SK-N-SH treated with all-trans-retinoic acid at 6 μM for 48 hours (cell line): ENCODE measurements around the gene CDKL2.

Experiments used
- ATAC-seq: fragments of 200-7000 bp; cut with Tn5 transposase; 3 replicates; pipeline ENCODE4 v1.9.1; 2020; ENCODE audit warnings: mild to moderate bottlenecking, moderate library complexity
- ARNTL ChIP-seq: fragments of 450-650 bp; formaldehyde crosslinking; IDR thresholded peaks from 2 replicates; pipeline ENCODE4 v1.5.0; 2020; ENCODE audit warnings: low read depth, mild to moderate bottlenecking, moderate library complexity, borderline replicate concordance
- BACH2 ChIP-seq: fragments of 250-450 bp; sonication (Bioruptor Pico); IDR thresholded peaks from 2 replicates; pipeline ENCODE4 v1.9.0; 2021; ENCODE audit warnings: mild to moderate bottlenecking, borderline replicate concordance
- CSDC2 ChIP-seq: fragments of 250-450 bp; sonication (Bioruptor Pico); IDR thresholded peaks from 2 replicates; pipeline ENCODE4 v1.5.0; 2020; ENCODE audit warnings: mild to moderate bottlenecking, moderate library complexity
- CSRNP3 ChIP-seq: fragments of 250-450 bp; sonication (Bioruptor Pico); IDR thresholded peaks from 2 replicates; pipeline ENCODE4 v1.5.1; 2021; ENCODE audit warnings: mild to moderate bottlenecking, moderate library complexity
- ESRRG ChIP-seq: fragments of 250-450 bp; sonication (Bioruptor Pico); IDR thresholded peaks from 2 replicates; pipeline ENCODE4 v1.6.1; 2021; ENCODE audit warnings: mild to moderate bottlenecking
- GLIS3 ChIP-seq: fragments of 250-450 bp; sonication (Bioruptor Pico); IDR thresholded peaks from 2 replicates; pipeline ENCODE4 v1.5.0; 2020; ENCODE audit warnings: mild to moderate bottlenecking, moderate library complexity
- OSR1 ChIP-seq: fragments of 250-450 bp; sonication (Bioruptor Pico); IDR thresholded peaks from 2 replicates; pipeline ENCODE4 v1.8.0; 2022; ENCODE audit warnings: moderate library complexity, mild to moderate bottlenecking, inconsistent platforms
- PPARA ChIP-seq: fragments of 250-450 bp; sonication (Bioruptor Pico); IDR thresholded peaks from 2 replicates; pipeline ENCODE4 v1.5.0; 2020; ENCODE audit warnings: mild to moderate bottlenecking, borderline replicate concordance
- RARB ChIP-seq: fragments of 250-450 bp; sonication (Bioruptor Pico); IDR thresholded peaks from 2 replicates; pipeline ENCODE4 v1.8.0; 2021; ENCODE audit warnings: mild to moderate bottlenecking, moderate library complexity
- SNAI2 ChIP-seq: fragments of 250-450 bp; sonication (Bioruptor Pico); IDR thresholded peaks from 2 replicates; pipeline ENCODE4 v1.5.0; 2020; ENCODE audit warnings: mild to moderate bottlenecking, moderate library complexity
- TCF4 ChIP-seq: fragments of 250-450 bp; sonication (Bioruptor Pico); IDR thresholded peaks from 2 replicates; pipeline ENCODE4 v1.8.0; 2021; ENCODE audit warnings: mild to moderate bottlenecking, moderate library complexity, borderline replicate concordance
- TOX ChIP-seq: fragments of 250-450 bp; sonication (Bioruptor Pico); IDR thresholded peaks from 2 replicates; pipeline ENCODE4 v1.8.0; 2021; ENCODE audit warnings: mild to moderate bottlenecking, moderate library complexity, borderline replicate concordance
- ZC3H10 ChIP-seq: fragments of 250-450 bp; sonication (Bioruptor Pico); IDR thresholded peaks from 2 replicates; pipeline ENCODE4 v1.5.1; 2021; ENCODE audit warnings: mild to moderate bottlenecking, moderate library complexity
- ZFP3 ChIP-seq: fragments of 250-450 bp; sonication (Bioruptor Pico); IDR thresholded peaks from 2 replicates; pipeline ENCODE4 v1.5.0; 2020; ENCODE audit warnings: mild to moderate bottlenecking, moderate library complexity
- ZFP30 ChIP-seq: fragments of 450-650 bp; formaldehyde crosslinking; IDR thresholded peaks from 2 replicates; pipeline ENCODE4 v1.5.0; 2022; ENCODE audit warnings: mild to moderate bottlenecking, moderate library complexity
- ZNF565 ChIP-seq: fragments of 450-650 bp; formaldehyde crosslinking; conservative IDR thresholded peaks from 2 replicates; pipeline ENCODE4 v1.5.0; 2020; ENCODE audit warnings: low read depth, mild to moderate bottlenecking, moderate library complexity
- ZNF70 ChIP-seq: fragments of 450-650 bp; formaldehyde crosslinking; IDR thresholded peaks from 2 replicates; pipeline ENCODE4 v1.5.0; 2020; ENCODE audit warnings: mild to moderate bottlenecking, moderate library complexity
- ZNF8 ChIP-seq: fragments of 450-650 bp; formaldehyde crosslinking; IDR thresholded peaks from 2 replicates; pipeline ENCODE4 v1.5.0; 2020; ENCODE audit warnings: mild to moderate bottlenecking, moderate library complexity
- TF ChIP-seq, protein P1 (sequence below): fragments of 250-450 bp; sonication (Bioruptor Pico); IDR thresholded peaks from 2 replicates; pipeline ENCODE4 v1.5.1; 2020; ENCODE audit warnings: low read depth, mild to moderate bottlenecking, moderate library complexity
- TF ChIP-seq, protein P2 (sequence below): fragments of 250-450 bp; sonication (Bioruptor Pico); IDR thresholded peaks from 2 replicates; pipeline ENCODE4 v1.8.0; 2021; ENCODE audit warnings: low read depth, mild to moderate bottlenecking, moderate library complexity, borderline replicate concordance
- TF ChIP-seq, protein P3 (sequence below): fragments of 250-450 bp; sonication (Bioruptor Pico); IDR thresholded peaks from 2 replicates; pipeline ENCODE4 v1.8.0; 2020; ENCODE audit warnings: mild to moderate bottlenecking, moderate library complexity, borderline replicate concordance

The CDKL2 gene

DNA sequence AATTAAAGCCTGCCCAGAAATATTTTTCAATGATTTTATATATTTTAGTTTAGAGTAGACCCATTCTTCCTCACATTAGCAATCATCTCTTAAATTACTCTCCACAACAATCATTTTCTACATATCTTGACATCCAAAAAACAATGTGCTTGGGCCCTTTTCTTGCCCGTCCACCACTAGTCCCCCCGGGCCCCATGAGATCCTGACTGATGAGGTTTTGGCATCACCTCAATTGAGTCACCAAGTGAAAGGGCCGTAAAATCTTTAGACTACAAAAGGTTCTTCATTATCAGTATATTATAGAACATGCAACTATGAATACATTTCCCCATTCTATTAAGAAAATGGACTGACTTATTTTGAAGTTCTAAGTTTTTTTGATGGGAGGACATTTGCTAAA lies 4.0 kb upstream of the CDKL2 start (continued):
- TF ChIP-seq ZFP30 = no peak

DNA sequence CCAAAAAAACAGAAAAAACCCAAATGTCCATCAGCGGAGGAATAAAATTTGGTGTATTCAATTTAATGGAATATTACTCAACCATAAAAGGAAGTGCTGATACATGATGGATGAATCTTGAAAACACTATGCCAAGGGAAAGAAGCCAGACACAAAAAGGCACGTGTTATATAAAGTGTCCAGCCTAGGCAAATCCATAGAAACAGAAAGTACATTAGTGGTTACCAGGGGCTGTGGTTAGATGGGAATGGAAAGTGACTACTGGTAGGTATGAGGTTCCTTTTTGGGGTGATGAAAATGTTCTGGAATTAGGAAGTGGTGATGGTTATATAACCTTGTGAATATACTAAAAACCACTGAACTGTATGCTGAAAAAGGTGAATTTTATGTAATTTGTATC lies 3.5 kb upstream of the CDKL2 start:
- ATAC-seq = no peak
- TF ChIP-seq ZFP30 (no peak), PPARA (CRISPR knock-in tag) (no peak), ARNTL (no peak), TOX (CRISPR knock-in tag) (no peak), SNAI2 (CRISPR knock-in tag) (no peak), TCF4 (CRISPR knock-in tag) (no peak), ZNF565 (no peak), GLIS3 (CRISPR knock-in tag) (no peak), OSR1 (no peak)
- TF ChIP-seq, protein P1, sequence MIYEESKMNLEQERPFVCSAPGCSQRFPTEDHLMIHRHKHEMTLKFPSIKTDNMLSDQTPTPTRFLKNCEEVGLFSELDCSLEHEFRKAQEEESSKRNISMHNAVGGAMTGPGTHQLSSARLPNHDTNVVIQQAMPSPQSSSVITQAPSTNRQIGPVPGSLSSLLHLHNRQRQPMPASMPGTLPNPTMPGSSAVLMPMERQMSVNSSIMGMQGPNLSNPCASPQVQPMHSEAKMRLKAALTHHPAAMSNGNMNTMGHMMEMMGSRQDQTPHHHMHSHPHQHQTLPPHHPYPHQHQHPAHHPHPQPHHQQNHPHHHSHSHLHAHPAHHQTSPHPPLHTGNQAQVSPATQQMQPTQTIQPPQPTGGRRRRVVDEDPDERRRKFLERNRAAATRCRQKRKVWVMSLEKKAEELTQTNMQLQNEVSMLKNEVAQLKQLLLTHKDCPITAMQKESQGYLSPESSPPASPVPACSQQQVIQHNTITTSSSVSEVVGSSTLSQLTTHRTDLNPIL = no peak
- TF ChIP-seq, protein P2, sequence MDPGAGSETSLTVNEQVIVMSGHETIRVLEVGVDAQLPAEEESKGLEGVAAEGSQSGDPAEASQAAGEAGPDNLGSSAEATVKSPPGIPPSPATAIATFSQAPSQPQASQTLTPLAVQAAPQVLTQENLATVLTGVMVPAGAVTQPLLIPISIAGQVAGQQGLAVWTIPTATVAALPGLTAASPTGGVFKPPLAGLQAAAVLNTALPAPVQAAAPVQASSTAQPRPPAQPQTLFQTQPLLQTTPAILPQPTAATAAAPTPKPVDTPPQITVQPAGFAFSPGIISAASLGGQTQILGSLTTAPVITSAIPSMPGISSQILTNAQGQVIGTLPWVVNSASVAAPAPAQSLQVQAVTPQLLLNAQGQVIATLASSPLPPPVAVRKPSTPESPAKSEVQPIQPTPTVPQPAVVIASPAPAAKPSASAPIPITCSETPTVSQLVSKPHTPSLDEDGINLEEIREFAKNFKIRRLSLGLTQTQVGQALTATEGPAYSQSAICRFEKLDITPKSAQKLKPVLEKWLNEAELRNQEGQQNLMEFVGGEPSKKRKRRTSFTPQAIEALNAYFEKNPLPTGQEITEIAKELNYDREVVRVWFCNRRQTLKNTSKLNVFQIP (CRISPR knock-in tag) = no peak

DNA sequence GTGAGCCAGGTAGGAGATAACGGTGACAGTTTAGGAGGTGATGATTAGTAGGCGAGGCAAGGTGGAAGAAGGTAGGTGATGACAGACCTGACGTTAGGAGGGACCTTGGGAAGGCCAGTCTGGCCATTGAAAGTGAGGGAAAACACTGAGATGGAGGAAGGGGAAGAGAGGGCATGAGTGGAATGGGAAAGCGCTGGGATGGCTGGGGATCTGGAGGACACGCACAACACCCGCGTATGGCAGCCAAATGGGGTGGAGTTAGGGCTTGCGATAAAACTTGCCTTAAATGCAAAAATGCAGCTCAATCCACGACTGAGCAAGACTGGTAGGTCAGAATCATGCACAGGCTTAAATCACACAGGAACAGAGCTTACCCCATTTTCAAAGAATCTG lies 605 bp upstream of the CDKL2 start:
- TF ChIP-seq PPARA (CRISPR knock-in tag) = no peak
- TF ChIP-seq ZNF565 = no peak
- no peak for TF ChIP-seq GLIS3 (CRISPR knock-in tag)
- TF ChIP-seq, protein P2 (CRISPR knock-in tag) = no peak
- TF ChIP-seq, protein P1 = no peak
- TF ChIP-seq TCF4 (CRISPR knock-in tag) = no peak
- TF ChIP-seq ZFP30 = no peak
- TF ChIP-seq RARB (CRISPR knock-in tag) = no peak
- no peak for TF ChIP-seq OSR1
- TF ChIP-seq, protein P3, sequence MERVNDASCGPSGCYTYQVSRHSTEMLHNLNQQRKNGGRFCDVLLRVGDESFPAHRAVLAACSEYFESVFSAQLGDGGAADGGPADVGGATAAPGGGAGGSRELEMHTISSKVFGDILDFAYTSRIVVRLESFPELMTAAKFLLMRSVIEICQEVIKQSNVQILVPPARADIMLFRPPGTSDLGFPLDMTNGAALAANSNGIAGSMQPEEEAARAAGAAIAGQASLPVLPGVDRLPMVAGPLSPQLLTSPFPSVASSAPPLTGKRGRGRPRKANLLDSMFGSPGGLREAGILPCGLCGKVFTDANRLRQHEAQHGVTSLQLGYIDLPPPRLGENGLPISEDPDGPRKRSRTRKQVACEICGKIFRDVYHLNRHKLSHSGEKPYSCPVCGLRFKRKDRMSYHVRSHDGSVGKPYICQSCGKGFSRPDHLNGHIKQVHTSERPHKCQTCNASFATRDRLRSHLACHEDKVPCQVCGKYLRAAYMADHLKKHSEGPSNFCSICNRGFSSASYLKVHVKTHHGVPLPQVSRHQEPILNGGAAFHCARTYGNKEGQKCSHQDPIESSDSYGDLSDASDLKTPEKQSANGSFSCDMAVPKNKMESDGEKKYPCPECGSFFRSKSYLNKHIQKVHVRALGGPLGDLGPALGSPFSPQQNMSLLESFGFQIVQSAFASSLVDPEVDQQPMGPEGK = no peak
- TF ChIP-seq CSDC2 (CRISPR knock-in tag) = no peak
- TF ChIP-seq ZFP3 = no peak
- no peak for TF ChIP-seq SNAI2 (CRISPR knock-in tag)
- no peak for TF ChIP-seq ESRRG
- no peak for ATAC-seq

GRCh38 chr4:75629239-75629638 lies 1.1 kb downstream of the CDKL2 start:
- ATAC-seq = no peak
- TF ChIP-seq ZFP3 (no peak), ZFP30 (no peak), ARNTL (no peak), RARB (CRISPR knock-in tag) (no peak), SNAI2 (CRISPR knock-in tag) (no peak), ZC3H10 (CRISPR knock-in tag) (no peak), CSRNP3 (CRISPR knock-in tag) (no peak), ZNF8 (no peak), GLIS3 (CRISPR knock-in tag) (no peak), PPARA (CRISPR knock-in tag) (no peak), TOX (CRISPR knock-in tag) (no peak), OSR1 (no peak), BACH2 (CRISPR knock-in tag) (no peak), ZNF70 (CRISPR knock-in tag) (no peak)
- TF ChIP-seq, protein P2 (CRISPR knock-in tag) = no peak
- TF ChIP-seq, protein P3 = no peak
- TF ChIP-seq, protein P1 = no peak
